ENCODE measurements around the gene MRTFA. TPM values are rescaled to one million over a fixed set of nuclear protein-coding genes. Genes with fewer than 3 reads are reported as not detected.
"Not testable (repeated sequence)": the region's sequence is repeated elsewhere in the genome, so short reads cannot be mapped to it uniquely, and the experiment has no call there.

The MRTFA gene
- polyA plus RNA-seq, 1 of the 3 experiments (the other 2 are of a cell fraction): 5.8 TPM

- H3K9me2 ChIP-seq; H3K36me3 ChIP-seq (replicated peaks in 1 of 2; ENCODE audit: control insufficient read depth in 1 of 2, insufficient read depth in 2 of 2, low read length in 1 of 2); H3F3A ChIP-seq (replicated peaks; ENCODE audit: insufficient read depth); H3K4me3 ChIP-seq (ENCODE audit: low read depth in 2 of 2, low read length in 1 of 2); CTCF ChIA-PET; H3K9me3 ChIP-seq; H3K9ac ChIP-seq; DNase-seq; POLR2A ChIA-PET; H3K27ac ChIP-seq (ENCODE audit: low read depth in 2 of 2, low read length in 1 of 2); H3K4me1 ChIP-seq (ENCODE audit: control insufficient read depth in 1 of 2, insufficient read depth in 2 of 2, low read depth in 1 of 2, low read length in 1 of 2); H2AFZ ChIP-seq (ENCODE audit: low read depth); H3K27me3 ChIP-seq (ENCODE audit: insufficient read depth); H3K4me2 ChIP-seq: not testable (repeated sequence)
- 61% methylated on average over 2 of the region's 3 CpGs for WGBS (ENCODE audit: low lambda C conversion rate)
- H4K20me1 ChIP-seq (ENCODE audit: insufficient read depth): peaks cover 30% of the 10 kb centered on the region
- peaks cover 97% of the 10 kb centered on the region for H3K79me2 ChIP-seq (ENCODE audit: insufficient read depth)
These were observed 11.2 kb downstream of the MRTFA start for GRCh38 chr22:40625281-40625680.

- H3K4me3 ChIP-seq (ENCODE audit: low read depth in 2 of 2, low read length in 1 of 2): no peak overlapping the region
- no peak overlapping the region for H3K4me2 ChIP-seq
- H4K20me1 ChIP-seq (ENCODE audit: insufficient read depth): peaks cover 30% of the 10 kb centered on the region
- no peak overlapping the region for H2AFZ ChIP-seq (ENCODE audit: low read depth)
- H3K4me1 ChIP-seq (ENCODE audit: control insufficient read depth in 1 of 2, insufficient read depth in 2 of 2, low read depth in 1 of 2, low read length in 1 of 2): peaks cover 0 to 4% of the 10 kb centered on the region in 2 experiments; a peak in 1 of 4 replicates
- no peaks in the 10 kb centered on the region for H3K36me3 ChIP-seq (replicated peaks in 1 of 2; ENCODE audit: control insufficient read depth in 1 of 2, insufficient read depth in 2 of 2, low read length in 1 of 2)
- no peaks in the 10 kb centered on the region for H3K9me3 ChIP-seq
- H3K9ac ChIP-seq: no peak overlapping the region
- TF ChIP-seq FOXM1 (IDR thresholded peaks at IDR 0.05; ENCODE audit: low read depth): no peak
- no peak for TF ChIP-seq RXRA (IDR thresholded peaks at IDR 0.05; ENCODE audit: borderline replicate concordance, low read depth)
- TF ChIP-seq NFIC (IDR thresholded peaks at IDR 0.05; ENCODE audit: borderline replicate concordance): no peak
- no peak for TF ChIP-seq PBX3 (IDR thresholded peaks at IDR 0.05)
- TF ChIP-seq REST (IDR thresholded peaks at IDR 0.05; ENCODE audit: low read depth, low read length): no peak
- TF ChIP-seq NRF1 (IDR thresholded peaks at IDR 0.05; ENCODE audit: low read depth, low read length): no peak
- no peak for TF ChIP-seq CHD2 (IDR thresholded peaks at IDR 0.05; ENCODE audit: low read length, partially characterized antibody)
- no peak for TF ChIP-seq CTCF (IDR thresholded peaks at IDR 0.05)
- no peak for TF ChIP-seq ELF1 (IDR thresholded peaks at IDR 0.05)
- no peak for TF ChIP-seq MEF2A (IDR thresholded peaks at IDR 0.05; ENCODE audit: borderline replicate concordance, low read depth)
- ChIA-PET CTCF (no interaction called here), POLR2A (no interaction called here)
- no peaks in the 10 kb centered on the region for H3K27me3 ChIP-seq (ENCODE audit: insufficient read depth)
- no peaks in the 10 kb centered on the region for H3K9me2 ChIP-seq
- peaks cover 97% of the 10 kb centered on the region for H3K79me2 ChIP-seq (ENCODE audit: insufficient read depth)
- H3K27ac ChIP-seq (ENCODE audit: low read depth in 2 of 2, low read length in 1 of 2): no peak overlapping the region
- H3F3A ChIP-seq (replicated peaks; ENCODE audit: insufficient read depth): no peaks in the 10 kb centered on the region
- DNase-seq: no peak
- 85% methylated on average over 1 of the region's 1 CpG for WGBS (ENCODE audit: low lambda C conversion rate)
These were observed 11.7 kb downstream of the MRTFA start for GRCh38 chr22:40624770-40625169.

Measured in SK-N-SH (cell line).